Neural cell (in vitro differentiated cells): ENCODE results near the gene OLFML2B. TPM values are rescaled to one million over a fixed set of nuclear protein-coding genes. Genes with fewer than 3 reads are reported as not detected.

ENCODE experiments used
- H2AFZ ChIP-seq: fragments of 200-600, 300-800 bp; sonication (generic), shearing (Covaris generic); 2 replicates; pipeline ENCODE4 v1.6.0; 2014; ENCODE audit warnings: low read depth, mild to moderate bottlenecking, antibody characterized with exemption, low read length, moderate library complexity
- H3F3A ChIP-seq: fragments of 200-600 bp; shearing (Covaris generic); 2 replicates; pipeline ENCODE4 v1.6.1; 2016; ENCODE audit warnings: mild to moderate bottlenecking, moderate library complexity, mixed read lengths, antibody characterized with exemption, low read length; ENCODE audit not compliant: insufficient read depth, poor library complexity, severe bottlenecking
- H3K27ac ChIP-seq: fragments of 200-600, 300-800 bp; sonication (generic), shearing (Covaris generic); 2 replicates; pipeline ENCODE4 v1.5.1; 2014; ENCODE audit warnings: mild to moderate bottlenecking, low read length, moderate library complexity
- H3K27me3 ChIP-seq: fragments of 300-800, 200-600 bp; sonication (generic), shearing (Covaris generic); 2 replicates; pipeline ENCODE4 v1.6.0; 2014; ENCODE audit warnings: mild to moderate bottlenecking, low read depth, low read length, moderate library complexity; ENCODE audit not compliant: insufficient read depth
- H3K36me3 ChIP-seq: fragments of 300-800, 200-600 bp; sonication (generic), shearing (Covaris generic); 2 replicates; pipeline ENCODE4 v1.5.1; 2014; ENCODE audit warnings: mild to moderate bottlenecking, antibody characterized with exemption, low read length, moderate library complexity; ENCODE audit not compliant: insufficient read depth
- H3K4me2 ChIP-seq: fragments of 300-800, 200-600 bp; sonication (generic), shearing (Covaris generic); 2 replicates; pipeline ENCODE4 v1.6.0; 2014; ENCODE audit warnings: mild to moderate bottlenecking, low read length
- H3K4me3 ChIP-seq: fragments of 300-800, 200-600 bp; sonication (generic), shearing (Covaris generic); 2 replicates; pipeline ENCODE4 v1.5.1; 2014; ENCODE audit warnings: mild to moderate bottlenecking, low read length, moderate library complexity
- H3K79me2 ChIP-seq: fragments of 200-600 bp; shearing (Covaris generic); replicated peaks from 2 replicates; pipeline ENCODE4 v1.6.0; 2014; ENCODE audit warnings: mild to moderate bottlenecking, low read length, moderate library complexity; ENCODE audit not compliant: insufficient read depth
- H3K9ac ChIP-seq: fragments of 300-800, 200-600 bp; sonication (generic), shearing (Covaris generic); 2 replicates; pipeline ENCODE4 v1.6.1; 2016; ENCODE audit warnings: mild to moderate bottlenecking, low read length, mixed read lengths
- H3K9me2 ChIP-seq: fragments of 200-600 bp; shearing (Covaris generic); 2 replicates; pipeline ENCODE4 v1.6.1; 2016; ENCODE audit warnings: mild to moderate bottlenecking, low read length, mixed read lengths; ENCODE audit not compliant: insufficient read depth
- H3K9me3 ChIP-seq: fragments of 200-600, 300-800 bp; sonication (generic), shearing (Covaris generic); 2 replicates; pipeline ENCODE4 v1.6.1; 2016; ENCODE audit warnings: mild to moderate bottlenecking, mixed run types, low read length, moderate library complexity, mixed read lengths
- H4K20me1 ChIP-seq: fragments of 200-600 bp; shearing (Covaris generic); 2 replicates; pipeline ENCODE4 v1.6.1; 2016; ENCODE audit warnings: mild to moderate bottlenecking, mixed run types; ENCODE audit not compliant: insufficient read depth
- EP300 ChIP-seq: fragments of 450-650 bp; conservative IDR thresholded peaks from 2 replicates; pipeline ENCODE4 v1.6.1; 2014; ENCODE audit warnings: antibody characterized with exemption, mild to moderate bottlenecking, moderate library complexity; ENCODE audit not compliant: poor library complexity, severe bottlenecking
- EZH2 ChIP-seq: fragments of 200-600, 300-800 bp; shearing (Covaris generic), sonication (generic); IDR thresholded peaks from 2 replicates; pipeline ENCODE4 v1.6.1; 2014; ENCODE audit warnings: antibody characterized with exemption, low read length, borderline replicate concordance, mild to moderate bottlenecking; ENCODE audit not compliant: insufficient read depth, poor library complexity, severe bottlenecking
- MXI1 ChIP-seq: fragments of 450-650 bp; conservative IDR thresholded peaks from 2 replicates; pipeline ENCODE4 v1.6.1; 2014; ENCODE audit warnings: antibody characterized with exemption, mild to moderate bottlenecking; ENCODE audit not compliant: poor library complexity, severe bottlenecking
- POLR2AphosphoS5 ChIP-seq: IDR thresholded peaks from 2 replicates; pipeline ENCODE4 v1.6.1; 2012
- RAD21 ChIP-seq: fragments of 450-650 bp; conservative IDR thresholded peaks from 2 replicates; pipeline ENCODE4 v1.6.1; 2014; ENCODE audit warnings: antibody characterized with exemption, mild to moderate bottlenecking, moderate library complexity
- SMC3 ChIP-seq: fragments of 450-650 bp; conservative IDR thresholded peaks from 2 replicates; pipeline ENCODE4 v1.6.1; 2014; ENCODE audit warnings: antibody characterized with exemption, mild to moderate bottlenecking, moderate library complexity; ENCODE audit not compliant: poor library complexity
- TAF1 ChIP-seq: IDR thresholded peaks from 2 replicates; pipeline ENCODE4 v1.6.1; 2012; ENCODE audit warnings: low read depth
- polyA plus RNA-seq: library from polyadenylated mRNA; depleted of rRNA; stranded (reverse); fragments of >200 nt; gene quantifications from 2 replicates; pipeline ENCODE4 v1.2.3, GENCODE V29; 2014
- TF ChIP-seq, protein P1 (sequence below): fragments of 450-650 bp; IDR thresholded peaks from 2 replicates; pipeline ENCODE4 v1.5.1; 2014; ENCODE audit warnings: antibody characterized with exemption, mild to moderate bottlenecking, moderate library complexity; ENCODE audit not compliant: poor library complexity, severe bottlenecking
- TF ChIP-seq, protein P2 (sequence below): IDR thresholded peaks from 2 replicates; pipeline ENCODE4 v1.6.1; 2012; ENCODE audit warnings: borderline replicate concordance

OLFML2B gene
- polyA plus RNA-seq, 1 donor from 2014 or later: 0.78 TPM

DNA sequence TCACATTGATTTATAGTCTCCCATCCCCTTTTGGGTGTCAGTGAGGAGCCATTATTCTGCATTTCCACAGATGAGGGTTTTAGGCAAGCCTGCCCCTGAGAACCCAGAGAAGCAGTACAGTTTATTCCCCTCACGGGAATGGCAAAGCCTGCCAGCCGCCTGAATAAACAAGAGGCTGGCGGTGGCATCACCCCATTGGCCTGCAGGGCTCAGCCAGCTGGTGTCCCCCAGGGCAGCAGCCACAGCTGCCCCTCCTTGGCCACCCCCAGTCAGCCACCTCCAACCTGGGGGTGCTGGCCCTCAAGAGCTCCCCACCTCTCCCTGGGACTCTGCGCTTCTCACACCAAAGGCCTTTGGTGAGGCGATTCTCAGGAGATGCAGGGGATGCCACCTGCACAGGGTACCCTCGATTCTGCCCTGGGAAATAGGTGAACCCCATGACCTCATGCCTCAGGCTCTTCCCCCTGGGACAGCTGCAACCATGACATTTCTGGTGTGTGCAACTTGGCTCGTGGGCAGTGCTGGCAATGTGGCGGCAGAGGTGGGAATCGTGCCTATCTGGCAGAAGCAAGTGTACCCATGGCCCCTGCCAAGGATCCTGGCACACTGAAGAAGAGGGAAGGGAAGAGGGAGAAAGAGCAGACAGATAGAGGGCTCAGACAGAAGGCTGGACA is 14.0 kb downstream of the OLFML2B start:
- Histone ChIP-seq H4K20me1 (no peaks in the 10 kb centered on the region), H3K36me3 (no peaks in the 10 kb centered on the region), H3F3A (no peaks in the 10 kb centered on the region), H3K27ac (no peak overlapping the region), H3K27me3 (no peaks in the 10 kb centered on the region), H2AFZ (no peak overlapping the region), H3K9ac (no peak overlapping the region), H3K79me2 (no peaks in the 10 kb centered on the region), H3K4me3 (no peak overlapping the region), H3K9me3 (no peaks in the 10 kb centered on the region), H3K4me2 (no peak overlapping the region), H3K9me2 (no peaks in the 10 kb centered on the region)
- TF ChIP-seq, protein P1, sequence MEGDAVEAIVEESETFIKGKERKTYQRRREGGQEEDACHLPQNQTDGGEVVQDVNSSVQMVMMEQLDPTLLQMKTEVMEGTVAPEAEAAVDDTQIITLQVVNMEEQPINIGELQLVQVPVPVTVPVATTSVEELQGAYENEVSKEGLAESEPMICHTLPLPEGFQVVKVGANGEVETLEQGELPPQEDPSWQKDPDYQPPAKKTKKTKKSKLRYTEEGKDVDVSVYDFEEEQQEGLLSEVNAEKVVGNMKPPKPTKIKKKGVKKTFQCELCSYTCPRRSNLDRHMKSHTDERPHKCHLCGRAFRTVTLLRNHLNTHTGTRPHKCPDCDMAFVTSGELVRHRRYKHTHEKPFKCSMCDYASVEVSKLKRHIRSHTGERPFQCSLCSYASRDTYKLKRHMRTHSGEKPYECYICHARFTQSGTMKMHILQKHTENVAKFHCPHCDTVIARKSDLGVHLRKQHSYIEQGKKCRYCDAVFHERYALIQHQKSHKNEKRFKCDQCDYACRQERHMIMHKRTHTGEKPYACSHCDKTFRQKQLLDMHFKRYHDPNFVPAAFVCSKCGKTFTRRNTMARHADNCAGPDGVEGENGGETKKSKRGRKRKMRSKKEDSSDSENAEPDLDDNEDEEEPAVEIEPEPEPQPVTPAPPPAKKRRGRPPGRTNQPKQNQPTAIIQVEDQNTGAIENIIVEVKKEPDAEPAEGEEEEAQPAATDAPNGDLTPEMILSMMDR: no peak
- TF ChIP-seq, protein P2, sequence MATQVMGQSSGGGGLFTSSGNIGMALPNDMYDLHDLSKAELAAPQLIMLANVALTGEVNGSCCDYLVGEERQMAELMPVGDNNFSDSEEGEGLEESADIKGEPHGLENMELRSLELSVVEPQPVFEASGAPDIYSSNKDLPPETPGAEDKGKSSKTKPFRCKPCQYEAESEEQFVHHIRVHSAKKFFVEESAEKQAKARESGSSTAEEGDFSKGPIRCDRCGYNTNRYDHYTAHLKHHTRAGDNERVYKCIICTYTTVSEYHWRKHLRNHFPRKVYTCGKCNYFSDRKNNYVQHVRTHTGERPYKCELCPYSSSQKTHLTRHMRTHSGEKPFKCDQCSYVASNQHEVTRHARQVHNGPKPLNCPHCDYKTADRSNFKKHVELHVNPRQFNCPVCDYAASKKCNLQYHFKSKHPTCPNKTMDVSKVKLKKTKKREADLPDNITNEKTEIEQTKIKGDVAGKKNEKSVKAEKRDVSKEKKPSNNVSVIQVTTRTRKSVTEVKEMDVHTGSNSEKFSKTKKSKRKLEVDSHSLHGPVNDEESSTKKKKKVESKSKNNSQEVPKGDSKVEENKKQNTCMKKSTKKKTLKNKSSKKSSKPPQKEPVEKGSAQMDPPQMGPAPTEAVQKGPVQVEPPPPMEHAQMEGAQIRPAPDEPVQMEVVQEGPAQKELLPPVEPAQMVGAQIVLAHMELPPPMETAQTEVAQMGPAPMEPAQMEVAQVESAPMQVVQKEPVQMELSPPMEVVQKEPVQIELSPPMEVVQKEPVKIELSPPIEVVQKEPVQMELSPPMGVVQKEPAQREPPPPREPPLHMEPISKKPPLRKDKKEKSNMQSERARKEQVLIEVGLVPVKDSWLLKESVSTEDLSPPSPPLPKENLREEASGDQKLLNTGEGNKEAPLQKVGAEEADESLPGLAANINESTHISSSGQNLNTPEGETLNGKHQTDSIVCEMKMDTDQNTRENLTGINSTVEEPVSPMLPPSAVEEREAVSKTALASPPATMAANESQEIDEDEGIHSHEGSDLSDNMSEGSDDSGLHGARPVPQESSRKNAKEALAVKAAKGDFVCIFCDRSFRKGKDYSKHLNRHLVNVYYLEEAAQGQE: no peak
- TF ChIP-seq EZH2: no peak

DNA sequence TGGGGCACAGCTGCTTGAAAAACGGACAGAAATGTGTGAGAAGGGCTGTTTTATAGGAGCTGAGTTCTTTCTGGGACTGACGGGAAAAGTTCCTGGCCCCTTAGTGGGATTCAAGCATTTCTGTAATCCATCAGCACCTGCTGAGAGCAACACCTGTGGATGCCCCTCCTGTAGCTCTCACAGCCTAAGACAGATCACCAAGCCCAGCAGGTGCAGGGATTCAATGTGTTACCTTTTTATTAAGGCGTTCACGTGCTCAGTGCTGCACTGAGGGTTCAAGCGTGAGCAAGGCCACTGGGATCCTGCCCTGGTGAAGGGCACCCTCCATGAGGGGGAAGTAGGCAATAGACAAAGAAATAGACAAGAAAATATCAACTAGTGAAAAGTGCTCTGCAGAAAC is 14.9 kb downstream of the OLFML2B start:
- TF ChIP-seq, protein P2: no peak
- TF ChIP-seq POLR2AphosphoS5 (no peak), MXI1 (no peak), RAD21 (no peak), EZH2 (no peak), EP300 (no peak), SMC3 (no peak), TAF1 (no peak)
- TF ChIP-seq, protein P1: no peak
- H3K9me3 ChIP-seq: no peaks in the 10 kb centered on the region
- H3F3A ChIP-seq: no peaks in the 10 kb centered on the region
- H4K20me1 ChIP-seq: no peaks in the 10 kb centered on the region
- H3K79me2 ChIP-seq: no peaks in the 10 kb centered on the region
- no peaks in the 10 kb centered on the region for H3K9me2 ChIP-seq
- no peaks in the 10 kb centered on the region for H3K36me3 ChIP-seq
- no peaks in the 10 kb centered on the region for H3K27me3 ChIP-seq
- no peak overlapping the region for H3K4me3 ChIP-seq
- H3K4me2 ChIP-seq: no peak overlapping the region
- H3K27ac ChIP-seq: no peak overlapping the region
- H2AFZ ChIP-seq: no peak overlapping the region
- H3K9ac ChIP-seq: no peak overlapping the region
